Thoracic aorta (tissue), 2 donors: ENCODE results near the gene TBX15. TPM values are rescaled to one million over a fixed set of nuclear protein-coding genes. Genes with fewer than 3 reads are reported as not detected.
A peak's percentile ranks its signal among the peaks of the same experiment; 100 is the strongest.

Source experiments
- ATAC-seq: fragments of 150-250 bp; one replicate; pipeline ENCODE4 v1.8.0; 2017; ENCODE audit warnings: low read depth; ENCODE audit not compliant: insufficient number of reproducible peaks, low FRiP score
- DNase-seq: peaks from one replicate; pipeline ENCODE4 v3.0.0-alpha.2; 2020; ENCODE audit warnings: low spot score
- H3K27ac ChIP-seq, 2 donors: fragments of 200-600 bp; sonication (generic); 1 replicate in 1 of 2; 2 replicates in 1 of 2; pipeline ENCODE4 v1.5.1; 2016; ENCODE audit warnings: mild to moderate bottlenecking in 2 of 2, moderate library complexity in 2 of 2
- H3K27me3 ChIP-seq: fragments of 200-600 bp; sonication (generic); replicated peaks from 2 replicates; pipeline ENCODE4 v1.6.0; 2016; ENCODE audit warnings: mild to moderate bottlenecking; ENCODE audit not compliant: insufficient read depth
- H3K36me3 ChIP-seq: fragments of 200-600 bp; sonication (generic); one replicate; pipeline ENCODE4 v1.5.1; 2016
- H3K4me1 ChIP-seq, 2 donors: fragments of 200-600 bp; sonication (generic); 1 replicate in 1 of 2; 2 replicates in 1 of 2; pipeline versions ENCODE4 v1.5.1 to v1.6.0; 2016; ENCODE audit warnings: low read depth in 2 of 2, mild to moderate bottlenecking in 1 of 2; ENCODE audit not compliant: control insufficient read depth in 1 of 2
- H3K4me3 ChIP-seq: fragments of 200-600 bp; sonication (generic); 2 replicates; pipeline ENCODE4 v1.5.1; 2016; ENCODE audit warnings: mild to moderate bottlenecking
- H3K9me3 ChIP-seq: fragments of 200-600 bp; sonication (generic); 2 replicates; pipeline ENCODE4 v1.5.1; 2016
- CTCF ChIP-seq: fragments of 200-600 bp; sonication (generic); IDR thresholded peaks from one replicate; pipeline ENCODE4 v1.5.1; 2019; ENCODE audit warnings: antibody characterized with exemption
- total RNA-seq, 2 donors: library from RNA; depleted of rRNA; stranded (reverse); fragments of >200 nt; gene quantifications; one replicate each; pipeline versions ENCODE4 v1.1.0 to v1.2.3, GENCODE V29; 2016

Gene TBX15
- total RNA-seq, 2 donors from 2014 or later, result 1.5 to 6.8 TPM

- ATAC-seq (no peak), DNase-seq (no peak)
- peaks cover 15 to 34% of the 10 kb centered on the region in 2 donors for H3K4me1 ChIP-seq
- H3K9me3 ChIP-seq, result no peaks in the 10 kb centered on the region
- H3K4me3 ChIP-seq, result peak overlapping the region; percentile 72
- H3K27ac ChIP-seq, result no peak overlapping the region
- TF ChIP-seq CTCF, result no peak
- H3K36me3 ChIP-seq, result no peaks in the 10 kb centered on the region
- peaks cover 32% of the 10 kb centered on the region for H3K27me3 ChIP-seq
These were observed 516 bp downstream of the TBX15 start for GRCh38 chr1:118987468-118988185.

- Histone ChIP-seq H3K4me1 (peaks cover 15 to 34% of the 10 kb centered on the region in 2 donors), H3K9me3 (no peaks in the 10 kb centered on the region), H3K27ac (no peak overlapping the region), H3K27me3 (peaks cover 28% of the 10 kb centered on the region), H3K4me3 (peak overlapping the region; percentile 72), H3K36me3 (no peaks in the 10 kb centered on the region)
- no peak for TF ChIP-seq CTCF
- ATAC-seq, result no peak
- DNase-seq, result no peak
These were observed 1.3 kb downstream of the TBX15 start for GRCh38 chr1:118986555-118987467.

- DNase-seq, result no peak
These were observed 2.2 kb downstream of the TBX15 start for GRCh38 chr1:118985640-118986554.

GRCh38 chr1:118984722-118985639, 3.2 kb downstream of the TBX15 start:
- H3K9me3 ChIP-seq, result no peaks in the 10 kb centered on the region
- TF ChIP-seq CTCF, result no peak
- H3K27ac ChIP-seq, result no peak overlapping the region
- DNase-seq (no peak), ATAC-seq (no peak)
- H3K27me3 ChIP-seq, result peaks cover 41% of the 10 kb centered on the region
- H3K36me3 ChIP-seq, result no peaks in the 10 kb centered on the region
- peaks cover 15 to 35% of the 10 kb centered on the region in 2 donors for H3K4me1 ChIP-seq
- peak overlapping the region; percentile 54 for H3K4me3 ChIP-seq

More at GRCh38 chr1:118985640-118986554, 2.2 kb downstream of the TBX15 start:
- Histone ChIP-seq H3K36me3 (no peaks in the 10 kb centered on the region), H3K27me3 (peaks cover 33% of the 10 kb centered on the region), H3K4me1 (peaks cover 15 to 34% of the 10 kb centered on the region in 2 donors), H3K27ac (no peak overlapping the region), H3K9me3 (no peaks in the 10 kb centered on the region), H3K4me3 (peak overlapping the region; percentile 54)
- TF ChIP-seq CTCF, result no peak
- ATAC-seq, result no peak
